H54 (cell line): ENCODE data around the gene IP6K2.
"Not testable (repeated sequence)": the region's sequence is repeated elsewhere in the genome, so short reads cannot be mapped to it uniquely, and the experiment has no call there.

Experiments used
- DNase-seq: peaks from one replicate; pipeline ENCODE4 v3.0.0; 2011; ENCODE audit warnings: low spot score, mixed read lengths; ENCODE audit not compliant: insufficient read length
- FAIRE-seq: peaks from 3 replicates; lab custom pipeline; 2011; peaks lifted over from hg19 to GRCh38; lab: Jason Lieb, UNC
- POLR2A ChIP-seq: IDR thresholded peaks from 2 replicates; pipeline ENCODE4 v1.6.1; 2011; ENCODE audit warnings: low read depth, mild to moderate bottlenecking, low read length

Gene IP6K2, protein sequence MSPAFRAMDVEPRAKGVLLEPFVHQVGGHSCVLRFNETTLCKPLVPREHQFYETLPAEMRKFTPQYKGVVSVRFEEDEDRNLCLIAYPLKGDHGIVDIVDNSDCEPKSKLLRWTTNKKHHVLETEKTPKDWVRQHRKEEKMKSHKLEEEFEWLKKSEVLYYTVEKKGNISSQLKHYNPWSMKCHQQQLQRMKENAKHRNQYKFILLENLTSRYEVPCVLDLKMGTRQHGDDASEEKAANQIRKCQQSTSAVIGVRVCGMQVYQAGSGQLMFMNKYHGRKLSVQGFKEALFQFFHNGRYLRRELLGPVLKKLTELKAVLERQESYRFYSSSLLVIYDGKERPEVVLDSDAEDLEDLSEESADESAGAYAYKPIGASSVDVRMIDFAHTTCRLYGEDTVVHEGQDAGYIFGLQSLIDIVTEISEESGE

DNA sequence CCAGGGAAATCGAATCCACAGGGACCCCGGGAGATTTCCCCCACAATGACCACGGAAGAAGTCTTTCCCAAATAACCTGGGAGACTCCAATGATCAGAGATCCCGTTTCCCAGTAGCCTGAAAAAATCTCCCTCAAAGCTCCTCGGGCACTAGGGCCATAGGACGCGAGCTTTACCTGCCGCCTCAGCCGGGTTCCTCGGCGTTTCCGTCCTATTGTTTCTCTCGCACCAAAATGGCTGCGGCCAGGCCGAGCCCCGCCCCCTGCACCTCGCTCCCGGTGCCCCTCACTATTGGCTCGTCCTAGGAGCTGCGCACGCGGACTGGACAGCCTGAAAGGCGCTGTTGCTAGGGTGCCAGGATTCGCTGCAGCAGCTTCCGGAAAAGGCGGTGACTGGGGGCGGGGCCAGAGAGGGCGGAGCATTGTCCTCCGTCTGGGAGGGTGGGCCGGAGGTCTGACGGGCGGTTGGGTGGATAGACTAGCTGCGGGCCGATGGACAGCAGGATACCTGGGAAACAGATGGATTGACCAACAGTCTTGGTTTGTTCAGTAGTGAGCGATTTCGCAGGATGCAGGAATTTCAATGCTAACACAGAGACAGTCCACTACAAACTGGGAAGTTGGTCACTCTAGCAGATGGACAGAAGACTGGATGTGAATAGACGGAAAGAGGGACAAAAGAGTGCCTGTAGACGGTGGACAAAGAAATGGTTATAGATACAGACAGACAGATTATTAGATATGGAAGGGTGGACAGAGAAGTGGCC is at the start of gene IP6K2:
IP6K2 (minus strand) TSS at position 240 of the 765 bp plus-strand sequence. CDS start 21,930 bp downstream, outside the sequence.
- TF ChIP-seq POLR2A, result peak; percentile 55
- DNase-seq, result peak; percentile 97
- peak; percentile 96 for FAIRE-seq

DNA sequence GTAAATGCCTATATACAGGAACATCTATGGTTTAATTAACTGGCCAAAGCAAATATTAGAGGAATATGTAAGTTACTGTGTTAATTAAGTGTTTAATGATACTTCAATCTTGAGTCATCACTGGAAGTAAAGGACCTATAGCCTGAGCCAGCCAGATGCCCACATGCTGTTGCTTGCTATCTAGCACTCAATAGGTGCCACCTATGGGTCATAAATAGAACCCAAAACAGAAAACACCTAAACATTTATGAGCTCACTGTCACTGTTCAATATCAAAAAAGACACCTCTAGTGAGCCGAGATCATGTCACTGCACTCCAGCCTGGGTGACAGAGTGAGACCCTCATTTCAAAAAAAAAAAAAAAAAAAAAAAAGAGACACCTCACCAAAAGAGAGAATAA is 48.4 kb upstream of the IP6K2 start:
- no peak for FAIRE-seq
- TF ChIP-seq POLR2A, result no peak
- DNase-seq, result no peak

DNA sequence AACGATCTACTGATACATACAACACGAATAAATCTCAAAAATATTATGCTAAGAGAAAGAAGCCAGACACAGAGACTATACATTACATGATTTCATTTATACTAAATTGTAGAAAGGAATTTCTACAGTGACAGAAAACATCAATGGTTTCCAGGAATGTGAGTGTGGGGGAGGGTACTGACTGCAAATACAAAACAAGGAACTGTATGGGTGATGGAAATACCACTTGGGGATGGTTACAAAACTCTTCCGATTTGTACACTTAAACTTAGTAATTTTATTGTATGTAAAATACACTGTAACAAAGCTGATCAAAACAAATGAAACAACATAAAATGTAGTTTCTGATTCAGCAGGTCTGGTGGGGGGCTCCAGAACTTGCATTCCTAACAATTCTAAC is 45.8 kb upstream of the IP6K2 start:
- no peak for DNase-seq
- no peak for TF ChIP-seq POLR2A
- FAIRE-seq, result no peak

DNA sequence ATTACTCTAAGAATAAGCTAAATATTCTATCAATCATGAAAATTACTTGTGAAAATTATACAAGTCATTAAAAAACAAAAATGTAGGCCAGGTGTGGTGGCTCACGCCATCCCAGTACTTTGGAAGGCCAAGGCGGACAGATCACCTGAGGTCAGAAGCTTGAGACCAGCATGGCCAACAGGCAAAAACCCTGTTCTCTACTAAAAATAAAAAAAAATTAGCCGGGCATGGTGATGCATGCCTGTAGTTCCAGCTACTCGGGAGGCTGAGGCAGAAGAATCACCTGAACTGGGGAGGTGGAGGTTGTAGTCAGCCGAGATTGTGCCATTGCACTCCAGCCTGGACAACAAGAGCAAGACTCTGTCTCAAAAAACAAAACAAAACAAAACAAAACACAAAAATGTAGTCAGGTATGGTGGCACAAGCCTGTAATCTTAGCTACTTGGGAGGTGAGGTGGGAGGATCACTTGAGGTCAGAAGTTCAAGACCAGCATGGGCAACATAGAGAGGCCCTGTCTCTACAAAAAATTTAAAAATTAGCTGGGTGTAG is 43.0 kb upstream of the IP6K2 start:
- FAIRE-seq, DNase-seq: not testable (repeated sequence)

DNA sequence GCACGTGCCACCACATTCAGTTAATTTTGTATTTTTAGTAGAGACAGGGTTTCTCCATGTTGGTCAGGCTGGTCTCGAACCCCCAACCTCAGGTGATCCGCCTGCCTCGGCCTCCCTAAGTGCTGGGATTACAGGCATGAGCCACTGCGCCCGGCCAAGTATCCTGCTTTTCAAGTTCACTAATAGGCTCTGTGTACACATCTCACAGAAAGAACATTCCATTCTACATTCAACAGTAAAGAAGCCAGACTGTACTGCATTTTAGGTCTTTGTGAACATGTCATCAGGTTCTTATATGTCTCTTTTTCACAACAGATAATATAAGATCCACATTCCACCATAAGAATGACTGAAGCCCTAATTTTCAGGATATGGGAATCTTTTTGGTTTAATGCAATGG is 42.5 kb upstream of the IP6K2 start:
- FAIRE-seq, DNase-seq: not testable (repeated sequence)

DNA sequence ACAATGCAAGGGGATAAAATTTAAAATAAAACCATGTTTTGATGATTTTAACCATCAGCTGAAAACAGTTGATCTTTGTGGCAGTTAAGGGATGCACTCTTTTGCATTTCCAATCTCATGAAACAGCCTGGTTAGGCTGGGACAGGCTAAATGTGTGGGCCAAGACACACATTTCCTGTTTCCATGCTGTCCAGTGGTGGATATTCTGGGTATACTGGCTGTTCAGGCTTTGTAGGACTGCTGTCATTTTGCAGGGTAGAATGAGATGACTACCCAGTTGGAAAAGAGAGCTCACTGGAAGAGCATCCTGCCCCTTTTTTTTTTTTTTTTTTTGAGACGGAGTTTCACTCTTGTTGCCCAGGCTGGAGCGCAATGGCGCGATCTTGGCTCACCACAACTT is 42.0 kb upstream of the IP6K2 start:
- FAIRE-seq (no peak), DNase-seq (no peak)
- TF ChIP-seq POLR2A, result no peak

DNA sequence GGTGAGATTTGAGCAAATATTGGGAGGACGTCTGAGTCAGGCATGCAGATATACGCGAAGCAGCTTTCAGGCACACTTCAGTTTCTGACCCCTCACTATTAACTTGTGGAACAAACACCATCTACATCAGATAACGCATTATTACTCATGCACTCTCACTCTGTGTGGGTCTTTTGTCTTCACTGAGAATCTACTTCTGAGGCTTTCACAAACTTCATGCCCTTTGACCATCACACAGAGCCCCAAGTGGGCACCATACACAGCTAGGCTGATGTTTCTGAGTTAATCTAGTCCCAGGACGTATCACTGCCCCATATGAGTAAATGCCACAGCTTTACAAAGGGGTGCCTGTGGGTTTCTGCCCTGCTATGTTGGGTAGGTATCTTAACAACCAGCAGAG is 39.6 kb upstream of the IP6K2 start:
- FAIRE-seq (no peak), DNase-seq (no peak)
- TF ChIP-seq POLR2A, result no peak

DNA sequence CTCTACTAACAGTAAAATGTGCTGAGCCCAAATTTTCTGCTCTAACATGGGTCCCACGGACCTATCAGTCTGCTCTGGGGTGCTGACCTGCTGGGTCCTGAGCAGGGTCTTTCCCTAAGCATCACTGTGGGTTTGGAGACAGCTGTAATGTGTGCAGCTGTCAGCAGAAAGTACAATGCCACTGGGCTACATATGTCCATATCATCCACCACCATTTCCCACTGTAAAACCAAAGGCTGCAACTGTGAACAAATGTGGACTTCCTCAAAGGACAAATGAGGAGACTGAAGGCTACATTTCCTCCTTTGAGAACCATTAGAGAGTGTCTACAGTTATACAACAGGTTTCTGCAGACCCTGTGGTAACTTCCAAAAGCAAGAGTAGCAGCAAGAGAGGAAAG is 33.8 kb upstream of the IP6K2 start:
- no peak for TF ChIP-seq POLR2A
- FAIRE-seq (no peak), DNase-seq (no peak)

DNA sequence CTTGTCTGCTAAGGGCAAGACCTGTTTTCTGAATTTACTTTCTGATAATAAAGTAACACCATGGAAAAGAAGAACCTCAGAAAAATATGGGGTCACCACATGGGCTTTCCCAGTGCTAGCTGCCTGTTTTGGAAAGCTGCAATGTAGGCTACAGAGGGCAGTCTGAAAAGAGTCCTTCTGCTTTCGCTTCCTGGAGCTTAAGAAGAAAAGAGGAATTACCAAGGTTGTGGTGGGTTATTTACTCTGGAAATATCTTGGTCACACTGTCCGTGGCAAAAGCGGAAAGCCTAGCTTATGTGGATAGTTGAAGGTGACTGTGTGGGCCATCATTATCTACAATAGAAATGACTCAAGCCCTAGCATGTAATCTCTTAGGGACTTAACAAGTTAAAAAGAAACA is 31.7 kb upstream of the IP6K2 start:
- DNase-seq (no peak), FAIRE-seq (no peak)
- no peak for TF ChIP-seq POLR2A

DNA sequence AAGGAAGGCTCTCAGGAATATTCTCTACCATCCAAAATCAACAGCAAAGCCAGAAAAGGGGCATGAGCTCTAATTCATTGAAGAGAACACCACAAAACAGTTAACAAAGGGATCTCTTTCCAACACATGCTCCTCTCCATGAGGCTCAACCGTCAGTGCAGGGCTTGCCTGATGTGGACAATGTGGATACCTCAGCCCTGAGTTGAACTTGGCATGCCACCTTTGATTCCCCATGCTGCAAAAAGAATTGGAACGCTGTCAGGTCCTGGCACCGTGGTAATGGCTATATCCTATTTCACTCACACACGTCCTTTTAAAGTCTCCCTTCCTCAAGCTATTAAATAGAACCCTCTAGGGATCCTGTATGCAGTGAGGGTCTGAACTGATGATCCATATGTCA is 30.7 kb upstream of the IP6K2 start:
- FAIRE-seq (no peak), DNase-seq (no peak)
- TF ChIP-seq POLR2A, result no peak

DNA sequence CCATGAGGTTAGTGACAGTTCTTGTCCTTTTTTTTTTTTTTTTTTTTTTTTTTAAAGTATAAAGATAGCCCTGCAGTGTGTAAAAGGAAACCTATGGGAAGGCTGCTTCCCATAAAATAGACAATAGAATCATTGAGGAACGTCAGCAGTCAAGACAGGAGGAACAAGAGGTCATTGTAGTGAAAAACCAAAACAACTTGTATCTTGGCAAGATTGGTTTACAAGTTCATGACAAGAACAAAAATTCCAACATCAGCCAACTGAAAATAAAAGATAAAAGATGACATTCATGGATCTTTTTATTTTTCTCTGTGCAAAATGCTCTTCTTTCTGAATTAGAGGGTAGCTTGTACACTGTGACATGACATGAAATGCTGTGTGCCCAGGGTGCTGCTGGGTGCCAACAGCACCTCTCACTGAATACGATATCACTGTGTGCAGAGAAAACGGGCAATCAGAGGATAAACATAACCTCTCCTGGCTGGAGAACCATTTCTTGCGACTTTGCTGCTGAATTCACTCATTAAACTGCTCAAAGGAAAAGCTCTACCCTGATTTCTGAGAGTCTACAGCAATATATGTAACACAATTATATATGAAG is 30.1 kb upstream of the IP6K2 start:
- no peak for TF ChIP-seq POLR2A
- FAIRE-seq (no peak), DNase-seq (no peak)

DNA sequence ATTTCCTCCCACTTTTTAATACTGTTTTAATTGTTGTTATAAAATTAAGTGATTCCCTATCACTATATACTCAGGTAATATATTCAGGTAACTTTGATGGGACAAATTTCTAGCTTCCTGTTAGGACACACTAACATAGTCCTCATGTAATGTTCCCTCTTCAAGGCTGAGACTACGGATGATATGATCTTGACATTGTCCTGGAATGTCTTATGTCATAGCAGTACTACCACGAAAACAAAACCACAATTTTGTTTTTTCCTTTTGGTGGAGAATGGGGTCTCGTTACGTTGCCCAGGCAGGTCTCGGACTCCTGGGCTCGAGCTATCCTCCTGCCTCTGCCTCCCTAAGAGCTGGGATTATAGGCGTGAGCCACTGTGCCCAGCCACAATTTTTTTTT is 26.8 kb upstream of the IP6K2 start:
- no peak for FAIRE-seq
- DNase-seq, result no peak
- no peak for TF ChIP-seq POLR2A

DNA sequence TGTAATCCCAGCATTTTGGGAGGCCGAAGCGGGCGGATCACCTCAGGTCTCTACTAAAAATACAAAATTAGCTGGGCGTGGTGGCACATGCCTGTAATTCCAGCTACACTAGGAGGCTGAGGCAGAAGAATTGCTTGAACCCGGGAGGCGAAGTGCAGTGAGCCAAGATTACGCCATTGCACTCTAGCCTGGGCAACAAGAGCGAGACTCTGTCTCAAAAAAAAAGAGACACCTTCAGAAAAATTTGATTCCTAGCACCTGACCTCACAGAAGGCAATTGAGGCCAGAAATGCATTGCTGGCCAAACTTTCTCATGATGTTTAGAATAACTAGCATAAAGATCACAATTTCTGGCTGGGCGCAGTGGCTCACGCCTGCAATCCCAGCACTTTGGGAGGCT is 24.2 kb upstream of the IP6K2 start:
- not testable (repeated sequence) for DNase-seq, FAIRE-seq
